Measurements from ENCODE around the gene CNBP. TPM values are rescaled to one million over a fixed set of nuclear protein-coding genes. Genes with fewer than 3 reads are reported as not detected.

The CNBP gene
- total and polyA plus RNA-seq, 2 of the 4 experiments (the other 2 are of a cell fraction): 217 to 223 TPM

DNA sequence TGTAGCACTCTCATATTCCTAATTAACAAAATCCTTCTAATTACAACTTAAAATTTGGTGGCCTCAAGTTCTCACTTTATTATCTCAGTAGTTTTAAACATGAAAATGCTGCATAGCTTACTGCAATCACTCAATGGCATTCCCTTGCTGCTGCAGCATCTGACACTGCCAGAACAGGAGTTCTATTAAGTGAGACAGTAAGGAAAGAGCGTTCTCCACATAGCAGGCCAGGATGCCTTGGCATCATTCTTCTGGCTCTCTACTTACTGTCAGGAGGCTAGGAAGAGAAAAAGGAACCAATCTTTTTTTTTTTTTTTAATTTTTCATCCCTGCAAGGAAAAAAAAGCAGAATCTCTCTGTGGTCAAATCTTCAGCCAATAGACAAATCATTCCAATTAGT is 3.2 kb downstream of the CNBP start:
- DNase-seq (no peak), ATAC-seq (ENCODE audit: low read depth) (no peak)
- H3K4me2 ChIP-seq (ENCODE audit: low read depth, low read length): peak overlapping the region; percentile 35
- H3K27me3 ChIP-seq (ENCODE audit: control insufficient read depth, insufficient read depth, low read length): no peaks in the 10 kb centered on the region
- peaks cover 8 to 26% of the 10 kb centered on the region in 2 experiments for H3K79me1 ChIP-seq (ENCODE audit: low read depth in 1 of 2, low read length in 2 of 2)
- in situ Hi-C loops (cut with MboI; ENCODE audit: low sequenced_read_pairs): no loop called here
- no peak overlapping the region for H3K4ac ChIP-seq (ENCODE audit: low read depth, low read length)
- peaks cover 73% of the 10 kb centered on the region for H4K20me1 ChIP-seq (ENCODE audit: insufficient read depth, low read length)
- H3K56ac ChIP-seq (ENCODE audit: extremely low read depth, insufficient read depth, low read length): no peak overlapping the region
- H3K36me3 ChIP-seq (ENCODE audit: control insufficient read depth, insufficient read depth, low read length): peaks cover 8% of the 10 kb centered on the region
- no peak overlapping the region for H2AK9ac ChIP-seq (replicated peaks; ENCODE audit: low read depth, low read length, poor library complexity)
- H3K4me3 ChIP-seq (ENCODE audit: insufficient read depth, low read depth, low read length): no peak overlapping the region
- intact Hi-C loops (cut with micrococcal nuclease): loop anchor here (5.0 kb wide), 1 partner anchor 47 kb away; no protein-coding TSS in a partner anchor
- CTCF ChIA-PET: interaction anchor here (1.3 kb wide), 1 partner anchor 18 kb away, joined by 4 read pairs; no protein-coding TSS in a partner anchor
- no peaks in the 10 kb centered on the region for H3K9me1 ChIP-seq (ENCODE audit: insufficient read depth, low read length)
- H3K9me3 ChIP-seq (ENCODE audit: control insufficient read depth, insufficient read depth, low read length): no peaks in the 10 kb centered on the region
- no peak overlapping the region for H3K14ac ChIP-seq (replicated peaks; ENCODE audit: low read depth, low read length)
- H2AFZ ChIP-seq (replicated peaks; ENCODE audit: low read length, poor library complexity): no peak overlapping the region
- no TSS peak for BruUV-seq (replicated peaks)
- POLR2A ChIA-PET (ENCODE audit: unreplicated experiment): no interaction called here
- H4K5ac ChIP-seq (ENCODE audit: low read depth, low read length): no peak overlapping the region
- no peak overlapping the region for H4K91ac ChIP-seq (ENCODE audit: insufficient read depth, low read depth, low read length)
- peak overlapping the region; percentile 10; the same call in 1 of the 2 replicates for H3K27ac ChIP-seq (ENCODE audit: insufficient read depth, low read length)
- no peak overlapping the region for H2BK120ac ChIP-seq (ENCODE audit: low read depth, low read length)
- H3K23ac ChIP-seq (ENCODE audit: low read depth, low read length): peak overlapping the region; percentile 10; the same call in 1 of the 2 replicates
- H2BK15ac ChIP-seq (ENCODE audit: low read depth, low read length): no peak overlapping the region
- no peak overlapping the region for H2AK5ac ChIP-seq (ENCODE audit: low read depth, low read length)
- H3K9ac ChIP-seq (ENCODE audit: low read depth, low read length): no peak overlapping the region
- TF ChIP-seq, protein P1, sequence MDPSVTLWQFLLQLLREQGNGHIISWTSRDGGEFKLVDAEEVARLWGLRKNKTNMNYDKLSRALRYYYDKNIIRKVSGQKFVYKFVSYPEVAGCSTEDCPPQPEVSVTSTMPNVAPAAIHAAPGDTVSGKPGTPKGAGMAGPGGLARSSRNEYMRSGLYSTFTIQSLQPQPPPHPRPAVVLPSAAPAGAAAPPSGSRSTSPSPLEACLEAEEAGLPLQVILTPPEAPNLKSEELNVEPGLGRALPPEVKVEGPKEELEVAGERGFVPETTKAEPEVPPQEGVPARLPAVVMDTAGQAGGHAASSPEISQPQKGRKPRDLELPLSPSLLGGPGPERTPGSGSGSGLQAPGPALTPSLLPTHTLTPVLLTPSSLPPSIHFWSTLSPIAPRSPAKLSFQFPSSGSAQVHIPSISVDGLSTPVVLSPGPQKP (IDR thresholded peaks at IDR 0.05; ENCODE audit: borderline replicate concordance, low read depth, low read length): no peak
- TF ChIP-seq CHD1 (IDR thresholded peaks at IDR 0.05; ENCODE audit: low read depth, low read length) (no peak), RFX5 (IDR thresholded peaks at IDR 0.05; ENCODE audit: low read depth, low read length) (no peak), NFE2L2 (IDR thresholded peaks at IDR 0.05; ENCODE audit: low read depth, low read length) (no peak), MAFK (IDR thresholded peaks at IDR 0.05; ENCODE audit: low read depth, low read length) (no peak), MAZ (IDR thresholded peaks at IDR 0.05; ENCODE audit: borderline replicate concordance, low read depth, low read length) (no peak), RAD21 (IDR thresholded peaks at IDR 0.05; ENCODE audit: low read length) (no peak), POLR2A (IDR thresholded peaks at IDR 0.05; ENCODE audit: low read depth, low read length) (no peak), FOS (IDR thresholded peaks at IDR 0.05; ENCODE audit: low read depth, low read length) (no peak)
- no peak overlapping the region for H2BK5ac ChIP-seq (ENCODE audit: low read depth, low read length, poor library complexity, severe bottlenecking)
- no peak overlapping the region for H4K8ac ChIP-seq (ENCODE audit: low read depth in 2 of 2, low read length in 2 of 2)
- no peak overlapping the region for H2BK20ac ChIP-seq (ENCODE audit: low read depth, low read length)
- H3K18ac ChIP-seq (ENCODE audit: low read depth, low read length): no peak overlapping the region
- peaks cover 5% of the 10 kb centered on the region for H3K4me1 ChIP-seq (ENCODE audit: control insufficient read depth, insufficient read depth, low read length)
- dilution Hi-C loops (cut with HindIII; ENCODE audit: low sequenced_read_pairs, unreplicated experiment): no loop called here
- WGBS, 2 experiments (ENCODE audit: extremely low coverage in 2 of 2, insufficient read length in 1 of 2): no CpG with 5 or more reads among the region's 1 CpG
